ENCODE data around the gene NDC80.
A peak's percentile ranks its signal among the peaks of the same experiment; 100 is the strongest.

Gene NDC80

GRCh38 chr18:2657788-2658458 is 86.6 kb downstream of the NDC80 start (continued):
- TF ChIP-seq ZNF843 (tag by site-specific recombination; IDR thresholded peaks at IDR 0.05) (peak; percentile 88), KLF9 (tag by site-specific recombination; IDR thresholded peaks at IDR 0.05; ENCODE audit: low read depth) (no peak), ZBTB49 (tag by site-specific recombination; IDR thresholded peaks at IDR 0.05; ENCODE audit: low read depth) (no peak), KLF8 (tag by site-specific recombination; IDR thresholded peaks at IDR 0.05) (no peak), GFI1B (tag by site-specific recombination; IDR thresholded peaks at IDR 0.05) (no peak), PBX3 (CRISPR knock-in tag; IDR thresholded peaks at IDR 0.05) (no peak), OSR2 (tag by site-specific recombination; IDR thresholded peaks at IDR 0.05) (peak; percentile 76), ZNF544 (tag by site-specific recombination; IDR thresholded peaks at IDR 0.05) (no peak), ZNF585B (tag by site-specific recombination; IDR thresholded peaks at IDR 0.05) (no peak), ZNF791 (tag by site-specific recombination; IDR thresholded peaks at IDR 0.05) (no peak), ZNF549 (tag by site-specific recombination; IDR thresholded peaks at IDR 0.05) (no peak), BCL11A (tag by site-specific recombination; IDR thresholded peaks at IDR 0.05; ENCODE audit: low read depth) (no peak), MZF1 (tag by site-specific recombination; IDR thresholded peaks at IDR 0.05; ENCODE audit: borderline replicate concordance) (no peak), ZNF302 (tag by site-specific recombination; IDR thresholded peaks at IDR 0.05; ENCODE audit: low read depth) (no peak), FEZF1 (tag by site-specific recombination; IDR thresholded peaks at IDR 0.05) (peak; percentile 92), ZNF518A (tag by site-specific recombination; conservative IDR thresholded peaks at IDR 0.05; ENCODE audit: low read depth) (no peak), ZBTB7A (tag by site-specific recombination; IDR thresholded peaks at IDR 0.05; ENCODE audit: low read depth) (no peak), ZNF366 (tag by site-specific recombination; conservative IDR thresholded peaks at IDR 0.05) (peak; percentile 88), GLI2 (tag by site-specific recombination; IDR thresholded peaks at IDR 0.05; ENCODE audit: borderline replicate concordance, low read depth) (no peak; the same call in 1 of the 2 replicates), ZNF768 (tag by site-specific recombination; IDR thresholded peaks at IDR 0.05) (no peak), TCF7L2 (IDR thresholded peaks at IDR 0.05; ENCODE audit: borderline replicate concordance, low read depth, low read length) (no peak), ZNF274 (IDR thresholded peaks at IDR 0.05; ENCODE audit: low read length) (no peak), ZNF274 (tag by site-specific recombination; IDR thresholded peaks at IDR 0.05; ENCODE audit: borderline replicate concordance) (no peak), ZNF555 (tag by site-specific recombination; conservative IDR thresholded peaks at IDR 0.05) (no peak), ZBTB10 (tag by site-specific recombination; IDR thresholded peaks at IDR 0.05) (no peak), KLF16 (tag by site-specific recombination; IDR thresholded peaks at IDR 0.05) (no peak; the same call in 1 of the 2 replicates)
- TF ChIP-seq, protein P1, sequence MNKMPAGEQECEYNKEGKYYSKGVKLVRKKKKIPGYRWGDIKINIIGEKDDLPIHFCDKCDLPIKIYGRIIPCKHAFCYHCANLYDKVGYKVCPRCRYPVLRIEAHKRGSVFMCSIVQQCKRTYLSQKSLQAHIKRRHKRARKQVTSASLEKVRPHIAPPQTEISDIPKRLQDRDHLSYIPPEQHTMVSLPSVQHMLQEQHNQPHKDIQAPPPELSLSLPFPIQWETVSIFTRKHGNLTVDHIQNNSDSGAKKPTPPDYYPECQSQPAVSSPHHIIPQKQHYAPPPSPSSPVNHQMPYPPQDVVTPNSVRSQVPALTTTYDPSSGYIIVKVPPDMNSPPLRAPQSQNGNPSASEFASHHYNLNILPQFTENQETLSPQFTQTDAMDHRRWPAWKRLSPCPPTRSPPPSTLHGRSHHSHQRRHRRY (tag by site-specific recombination; IDR thresholded peaks at IDR 0.05): no peak
